IMR-90 (cell line): ENCODE measurements around the gene COPZ1. TPM values are rescaled to one million over a fixed set of nuclear protein-coding genes. Genes with fewer than 3 reads are reported as not detected.

Source experiments
- ATAC-seq: fragments of 200-7000 bp; cut with Tn5 transposase; 2 replicates; pipeline ENCODE4 v1.9.1; 2020; ENCODE audit warnings: low read depth, mild to moderate bottlenecking, moderate library complexity
- BruUV-seq: library from RNA; stranded (reverse); fragments of 400-500 nt; replicated peaks from 2 replicates; lab custom pipeline; 2021; lab: Mats Ljungman, UMichigan
- CTCF ChIA-PET: fragments of 300-600 bp; formaldehyde crosslinking; extraction: SDS; loops from one replicate; lab custom pipeline; 2021; ENCODE audit warnings: antibody characterized with exemption; lab: Yijun Ruan, JAX
- POLR2A ChIA-PET: fragments of 300-600 bp; sonication (Branson Sonifier 250); formaldehyde crosslinking; loops from one replicate; lab custom pipeline; 2022; ENCODE audit warnings: antibody characterized with exemption; ENCODE audit not compliant: unreplicated experiment; lab: Charles Lee
- DNase-seq: peaks from one replicate; pipeline ENCODE4 v3.0.0; 2013
- H2AFZ ChIP-seq: replicated peaks from 2 replicates; pipeline ENCODE3; 2013; ENCODE audit warnings: low read length, mild to moderate bottlenecking; ENCODE audit not compliant: poor library complexity
- H2AK5ac ChIP-seq: 2 replicates; pipeline ENCODE4 v1.6.1; 2013; ENCODE audit warnings: low read depth, low read length, inconsistent platforms
- H2AK9ac ChIP-seq: replicated peaks from 2 replicates; pipeline ENCODE3; 2013; ENCODE audit warnings: mild to moderate bottlenecking, low read depth, low read length, moderate library complexity; ENCODE audit not compliant: poor library complexity
- H2BK120ac ChIP-seq: 2 replicates; pipeline ENCODE4 v1.6.1; 2013; ENCODE audit warnings: low read depth, low read length, inconsistent platforms
- H2BK15ac ChIP-seq: 3 replicates; pipeline ENCODE4 v1.6.1; 2013; ENCODE audit warnings: low read depth, low read length, inconsistent platforms
- H2BK20ac ChIP-seq: 2 replicates; pipeline ENCODE4 v1.6.1; 2013; ENCODE audit warnings: low read depth, mild to moderate bottlenecking, inconsistent platforms, low read length, moderate library complexity
- H2BK5ac ChIP-seq: 2 replicates; pipeline ENCODE4 v1.6.1; 2013; ENCODE audit warnings: mild to moderate bottlenecking, low read depth, low read length, inconsistent platforms; ENCODE audit not compliant: poor library complexity, severe bottlenecking
- H3K14ac ChIP-seq: replicated peaks from 2 replicates; pipeline ENCODE4 v1.6.1; 2013; ENCODE audit warnings: low read depth, low read length, inconsistent platforms
- H3K18ac ChIP-seq: 2 replicates; pipeline ENCODE4 v1.6.1; 2013; ENCODE audit warnings: low read depth, low read length, control low read depth
- H3K23ac ChIP-seq: 2 replicates; pipeline ENCODE4 v1.6.1; 2013; ENCODE audit warnings: low read depth, low read length, inconsistent platforms
- H3K27ac ChIP-seq: 2 replicates; pipeline ENCODE4 v1.5.1; 2013; ENCODE audit warnings: mild to moderate bottlenecking, control low read depth, low read length; ENCODE audit not compliant: insufficient read depth
- H3K27me3 ChIP-seq: 2 replicates; pipeline ENCODE4 v1.6.1; 2013; ENCODE audit warnings: low read length; ENCODE audit not compliant: control insufficient read depth, insufficient read depth
- H3K36me3 ChIP-seq: 2 replicates; pipeline ENCODE4 v1.6.1; 2013; ENCODE audit warnings: low read length, mixed read lengths; ENCODE audit not compliant: control insufficient read depth, insufficient read depth
- H3K4ac ChIP-seq: 2 replicates; pipeline ENCODE4 v1.6.1; 2013; ENCODE audit warnings: low read depth, low read length, inconsistent platforms
- H3K4me1 ChIP-seq: 2 replicates; pipeline ENCODE4 v1.6.1; 2013; ENCODE audit warnings: low read length, mixed read lengths; ENCODE audit not compliant: control insufficient read depth, insufficient read depth
- H3K4me2 ChIP-seq: 2 replicates; pipeline ENCODE4 v1.6.1; 2013; ENCODE audit warnings: low read depth, mild to moderate bottlenecking, control low read depth, low read length, moderate library complexity
- H3K4me3 ChIP-seq: 2 replicates; pipeline ENCODE4 v1.5.1; 2013; ENCODE audit warnings: low read depth, mild to moderate bottlenecking, control low read depth, low read length, moderate library complexity; ENCODE audit not compliant: insufficient read depth
- H3K56ac ChIP-seq: 2 replicates; pipeline ENCODE4 v1.6.1; 2013; ENCODE audit warnings: low read length, inconsistent platforms; ENCODE audit not compliant: insufficient read depth; ENCODE audit errors: extremely low read depth
- H3K79me1 ChIP-seq, 2 experiments: 2 replicates each; pipeline ENCODE4 v1.6.1; 2013; ENCODE audit warnings: low read length in 2 of 2, inconsistent platforms in 1 of 2, low read depth in 1 of 2
- H3K9ac ChIP-seq: 2 replicates; pipeline ENCODE4 v1.6.1; 2013; ENCODE audit warnings: low read depth, low read length, control low read depth
- H3K9me1 ChIP-seq: 2 replicates; pipeline ENCODE4 v1.6.1; 2013; ENCODE audit warnings: low read length, inconsistent platforms; ENCODE audit not compliant: insufficient read depth
- H3K9me3 ChIP-seq: 2 replicates; pipeline ENCODE4 v1.6.1; 2013; ENCODE audit warnings: low read length; ENCODE audit not compliant: control insufficient read depth, insufficient read depth
- H4K20me1 ChIP-seq: 2 replicates; pipeline ENCODE4 v1.6.1; 2013; ENCODE audit warnings: low read length, inconsistent platforms; ENCODE audit not compliant: insufficient read depth
- H4K5ac ChIP-seq: 2 replicates; pipeline ENCODE4 v1.6.1; 2013; ENCODE audit warnings: mild to moderate bottlenecking, low read depth, low read length, control low read depth
- H4K8ac ChIP-seq, 2 experiments: 2 replicates each; pipeline ENCODE4 v1.6.1; 2013; ENCODE audit warnings: low read depth in 2 of 2, low read length in 2 of 2, control low read depth in 1 of 2, inconsistent platforms in 1 of 2
- H4K91ac ChIP-seq: 2 replicates; pipeline ENCODE4 v1.6.1; 2013; ENCODE audit warnings: low read depth, low read length, inconsistent platforms; ENCODE audit not compliant: insufficient read depth
- BHLHE40 ChIP-seq: fragments of 150-350 bp; IDR thresholded peaks from 2 replicates; pipeline ENCODE4 v1.6.1; 2016; ENCODE audit warnings: mild to moderate bottlenecking, low read depth, low read length
- MAZ ChIP-seq: IDR thresholded peaks from 2 replicates; pipeline ENCODE4 v1.6.1; 2012; ENCODE audit warnings: low read depth, mild to moderate bottlenecking, low read length, improper control_type of control experiment, moderate library complexity, borderline replicate concordance
- MXI1 ChIP-seq: IDR thresholded peaks from 2 replicates; pipeline ENCODE4 v1.6.1; 2012; ENCODE audit warnings: low read depth, mild to moderate bottlenecking, low read length, moderate library complexity, borderline replicate concordance
- RAD21 ChIP-seq: IDR thresholded peaks from 2 replicates; pipeline ENCODE4 v1.6.1; 2012; ENCODE audit warnings: low read length, improper control_type of control experiment
- RCOR1 ChIP-seq: IDR thresholded peaks from 2 replicates; pipeline ENCODE4 v1.6.1; 2012; ENCODE audit warnings: mild to moderate bottlenecking, low read length, improper control_type of control experiment; ENCODE audit not compliant: insufficient replicate concordance
- SMC3 ChIP-seq: fragments of 150-350 bp; IDR thresholded peaks from 2 replicates; pipeline ENCODE4 v1.6.1; 2016; ENCODE audit warnings: low read depth, mild to moderate bottlenecking, antibody characterized with exemption, low read length, moderate library complexity
- WGBS, 2 experiments: methylation state at CpG; one replicate each; pipeline versions ENCODE4 v1.1.5 to v1.1.7; 2013; ENCODE audit warnings: missing lambda C conversion rate in 2 of 2; ENCODE audit not compliant: insufficient read length in 1 of 2; ENCODE audit errors: extremely low coverage in 2 of 2; 5-methylcytosine and 5-hydroxymethylcytosine counted together
- dilution Hi-C: fragments of 300-500 bp; cut with HindIII; formaldehyde crosslinking; loops from one replicate; pipeline ENCODE4 v1.14.3; 2018; ENCODE audit warnings: low sequenced_read_pairs; ENCODE audit not compliant: unreplicated experiment
- in situ Hi-C: fragments of 300-500 bp; cut with MboI; formaldehyde crosslinking; loops from 3 replicates; pipeline ENCODE4 v1.14.3; 2019; ENCODE audit warnings: low sequenced_read_pairs, inconsistent platforms, mixed read lengths
- intact Hi-C: fragments of 100-400 bp; cut with micrococcal nuclease; formaldehyde crosslinking; loops from 2 replicates; pipeline ENCODE4 v1.10.0; 2022
- polyA plus RNA-seq, 3 experiments: library from polyadenylated mRNA; depleted of rRNA; stranded (reverse); fragments of >200 nt; gene quantifications; 2 replicates each; pipeline ENCODE4 v1.2.3, GENCODE V29; 2012; ENCODE audit warnings: low replicate concordance in 1 of 3
- total RNA-seq: library from RNA; depleted of rRNA; stranded (reverse); fragments of >200 nt; gene quantifications from 2 replicates; pipeline ENCODE4 v1.2.3, GENCODE V29; 2012
- TF ChIP-seq, protein P1 (sequence below): fragments of 150-350 bp; IDR thresholded peaks from 2 replicates; pipeline ENCODE4 v1.6.1; 2016; ENCODE audit warnings: low read depth, mild to moderate bottlenecking, low read length, moderate library complexity, borderline replicate concordance
- TF ChIP-seq, protein P2 (sequence below): conservative IDR thresholded peaks from 2 replicates; pipeline ENCODE4 v1.5.1; 2012; ENCODE audit warnings: mild to moderate bottlenecking, low read depth, low read length, improper control_type of control experiment
- TF ChIP-seq, protein P3 (sequence below): fragments of 150-350 bp; IDR thresholded peaks from 2 replicates; pipeline ENCODE4 v1.6.1; 2017; ENCODE audit warnings: mild to moderate bottlenecking, antibody characterized with exemption, low read length, low read depth

Gene COPZ1
- total and polyA plus RNA-seq, 2 of the 4 experiments (the other 2 are of a cell fraction), result 187 to 382 TPM

DNA sequence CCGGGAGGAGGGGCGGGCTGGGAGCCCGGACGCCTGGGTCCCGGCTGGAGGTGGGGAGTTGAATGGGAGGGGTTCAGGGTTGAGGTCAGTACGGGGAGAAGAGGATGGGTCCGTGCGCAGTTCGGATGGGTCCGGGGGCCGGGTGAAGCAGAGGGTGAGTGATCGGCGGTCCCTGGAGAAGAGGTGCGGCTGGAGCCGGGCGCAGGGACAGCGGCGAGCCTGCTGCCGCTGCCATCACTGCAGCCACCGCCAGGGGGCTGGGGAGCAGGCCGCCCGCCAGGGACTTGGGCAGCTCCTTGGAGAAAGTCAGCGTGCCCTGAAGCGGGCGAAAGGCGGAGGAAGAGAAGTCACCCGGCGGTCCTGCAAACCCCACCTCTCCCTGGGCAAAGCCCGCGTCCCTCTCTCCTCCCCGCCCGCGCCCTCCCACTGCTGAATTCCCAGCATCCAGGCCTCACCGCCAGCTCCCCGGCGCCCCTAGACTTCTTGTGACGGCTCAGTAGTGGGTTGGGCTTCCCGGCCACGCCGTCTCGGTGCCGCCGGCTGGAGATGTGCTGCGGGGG is 45.3 kb downstream of the COPZ1 start:
- Histone ChIP-seq H2BK5ac (no peak overlapping the region), H2BK20ac (no peak overlapping the region), H2BK15ac (no peak overlapping the region), H3K4ac (no peak overlapping the region), H2AK9ac (no peak overlapping the region), H4K91ac (no peak overlapping the region), H3K27ac (no peak overlapping the region), H3K18ac (no peak overlapping the region), H2AK5ac (no peak overlapping the region), H3K9me3 (no peaks in the 10 kb centered on the region), H3K4me3 (peak overlapping the region; percentile 25; the same call in 1 of the 2 replicates), H3K4me1 (peaks cover 10% of the 10 kb centered on the region; the same call in 1 of the 2 replicates), H3K9me1 (no peaks in the 10 kb centered on the region; the same call in 1 of the 2 replicates), H3K23ac (no peak overlapping the region), H2BK120ac (no peak overlapping the region), H3K27me3 (no peaks in the 10 kb centered on the region), H3K36me3 (peaks cover 1% of the 10 kb centered on the region; the same call in 1 of the 2 replicates), H3K4me2 (peak overlapping the region; percentile 80; the same call in 1 of the 2 replicates), H2AFZ (peak overlapping the region; percentile 88), H3K14ac (no peak overlapping the region), H3K9ac (peak overlapping the region; percentile 61; the same call in 1 of the 2 replicates), H4K20me1 (no peaks in the 10 kb centered on the region), H3K79me1 (no peaks in the 10 kb centered on the region), H4K8ac (no peak overlapping the region; a peak in 1 of 4 replicates), H4K5ac (no peak overlapping the region), H3K56ac (no peak overlapping the region)
- ChIA-PET CTCF (interaction anchor here (0.6 to 1.8 kb wide), 14 partner anchors 9 to 723 kb away, joined by 3 to 10 read pairs (median 4); no protein-coding TSS in a partner anchor), POLR2A (interaction anchor here (1.0 kb wide), 1 partner anchor 10 kb away, joined by 4 read pairs; no protein-coding TSS in a partner anchor)
- in situ Hi-C loops, result loop anchor here (10.0 kb wide), 1 partner anchor 375 kb away; no protein-coding TSS in a partner anchor
- 3% methylated on average over 11 of the region's 44 CpGs; no CpG with 5 or more reads in 1 of the 2 experiments for WGBS, 2 experiments
- BruUV-seq, result no TSS peak
- dilution Hi-C loops, result no loop called here
- ATAC-seq (peak; percentile 86), DNase-seq (peak; percentile 77)
- intact Hi-C loops, result loop anchor here (1.0 kb wide), 3 partner anchors 9 to 69 kb away; no protein-coding TSS in a partner anchor
- TF ChIP-seq MXI1, result peak; percentile 67; the same call in 1 of the 2 replicates
- peak; percentile 53 for TF ChIP-seq RCOR1
- peak; percentile 87 for TF ChIP-seq SMC3
- TF ChIP-seq MAZ, result peak; percentile 77
- TF ChIP-seq, protein P1, sequence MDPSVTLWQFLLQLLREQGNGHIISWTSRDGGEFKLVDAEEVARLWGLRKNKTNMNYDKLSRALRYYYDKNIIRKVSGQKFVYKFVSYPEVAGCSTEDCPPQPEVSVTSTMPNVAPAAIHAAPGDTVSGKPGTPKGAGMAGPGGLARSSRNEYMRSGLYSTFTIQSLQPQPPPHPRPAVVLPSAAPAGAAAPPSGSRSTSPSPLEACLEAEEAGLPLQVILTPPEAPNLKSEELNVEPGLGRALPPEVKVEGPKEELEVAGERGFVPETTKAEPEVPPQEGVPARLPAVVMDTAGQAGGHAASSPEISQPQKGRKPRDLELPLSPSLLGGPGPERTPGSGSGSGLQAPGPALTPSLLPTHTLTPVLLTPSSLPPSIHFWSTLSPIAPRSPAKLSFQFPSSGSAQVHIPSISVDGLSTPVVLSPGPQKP, result no peak
- TF ChIP-seq, protein P2, sequence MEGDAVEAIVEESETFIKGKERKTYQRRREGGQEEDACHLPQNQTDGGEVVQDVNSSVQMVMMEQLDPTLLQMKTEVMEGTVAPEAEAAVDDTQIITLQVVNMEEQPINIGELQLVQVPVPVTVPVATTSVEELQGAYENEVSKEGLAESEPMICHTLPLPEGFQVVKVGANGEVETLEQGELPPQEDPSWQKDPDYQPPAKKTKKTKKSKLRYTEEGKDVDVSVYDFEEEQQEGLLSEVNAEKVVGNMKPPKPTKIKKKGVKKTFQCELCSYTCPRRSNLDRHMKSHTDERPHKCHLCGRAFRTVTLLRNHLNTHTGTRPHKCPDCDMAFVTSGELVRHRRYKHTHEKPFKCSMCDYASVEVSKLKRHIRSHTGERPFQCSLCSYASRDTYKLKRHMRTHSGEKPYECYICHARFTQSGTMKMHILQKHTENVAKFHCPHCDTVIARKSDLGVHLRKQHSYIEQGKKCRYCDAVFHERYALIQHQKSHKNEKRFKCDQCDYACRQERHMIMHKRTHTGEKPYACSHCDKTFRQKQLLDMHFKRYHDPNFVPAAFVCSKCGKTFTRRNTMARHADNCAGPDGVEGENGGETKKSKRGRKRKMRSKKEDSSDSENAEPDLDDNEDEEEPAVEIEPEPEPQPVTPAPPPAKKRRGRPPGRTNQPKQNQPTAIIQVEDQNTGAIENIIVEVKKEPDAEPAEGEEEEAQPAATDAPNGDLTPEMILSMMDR, result peak; percentile 96
- peak; percentile 82 for TF ChIP-seq RAD21
- TF ChIP-seq BHLHE40, result peak; percentile 42; the same call in 1 of the 2 replicates
- TF ChIP-seq, protein P3, sequence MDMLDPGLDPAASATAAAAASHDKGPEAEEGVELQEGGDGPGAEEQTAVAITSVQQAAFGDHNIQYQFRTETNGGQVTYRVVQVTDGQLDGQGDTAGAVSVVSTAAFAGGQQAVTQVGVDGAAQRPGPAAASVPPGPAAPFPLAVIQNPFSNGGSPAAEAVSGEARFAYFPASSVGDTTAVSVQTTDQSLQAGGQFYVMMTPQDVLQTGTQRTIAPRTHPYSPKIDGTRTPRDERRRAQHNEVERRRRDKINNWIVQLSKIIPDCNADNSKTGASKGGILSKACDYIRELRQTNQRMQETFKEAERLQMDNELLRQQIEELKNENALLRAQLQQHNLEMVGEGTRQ, result no peak
